Measurements from ENCODE around the gene SYT1.

SYT1 gene

GRCh38 chr12:79124385-79124784, 259.8 kb downstream of the SYT1 start:
- TF ChIP-seq CTCF (IDR thresholded peaks at IDR 0.05; ENCODE audit: borderline replicate concordance, insufficient read depth, low read depth, low read length) = no peak
- no peak overlapping the region for H3K4me3 ChIP-seq (ENCODE audit: low read depth, low read length)

GRCh38 chr12:79125358-79125757, 260.8 kb downstream of the SYT1 start:
- no peak for TF ChIP-seq CTCF (IDR thresholded peaks at IDR 0.05; ENCODE audit: borderline replicate concordance, insufficient read depth, low read depth, low read length)
- H3K4me3 ChIP-seq (ENCODE audit: low read depth, low read length) = no peak overlapping the region

GRCh38 chr12:79127271-79127751, 262.7 kb downstream of the SYT1 start:
- no peak for TF ChIP-seq CTCF (IDR thresholded peaks at IDR 0.05; ENCODE audit: borderline replicate concordance, insufficient read depth, low read depth, low read length)

GRCh38 chr12:79128956-79129355, 264.4 kb downstream of the SYT1 start:
- no peak overlapping the region for H3K4me3 ChIP-seq (ENCODE audit: low read depth, low read length)
- no peak for TF ChIP-seq CTCF (IDR thresholded peaks at IDR 0.05; ENCODE audit: borderline replicate concordance, insufficient read depth, low read depth, low read length)

More at GRCh38 chr12:79127271-79127751, 262.7 kb downstream of the SYT1 start:
- H3K4me3 ChIP-seq (ENCODE audit: low read depth, low read length) = no peak overlapping the region

- no peak for TF ChIP-seq CTCF (IDR thresholded peaks at IDR 0.05; ENCODE audit: borderline replicate concordance, insufficient read depth, low read depth, low read length)
- H3K4me3 ChIP-seq (ENCODE audit: low read depth, low read length) = no peak overlapping the region
Observed at GRCh38 chr12:79138872-79139271, 274.3 kb downstream of the SYT1 start.

GRCh38 chr12:79140711-79141110, 276.1 kb downstream of the SYT1 start:
- no peak overlapping the region for H3K4me3 ChIP-seq (ENCODE audit: low read depth, low read length)
- no peak for TF ChIP-seq CTCF (IDR thresholded peaks at IDR 0.05; ENCODE audit: borderline replicate concordance, insufficient read depth, low read depth, low read length)

GRCh38 chr12:79141776-79142175, 277.2 kb downstream of the SYT1 start:
- no peak overlapping the region for H3K4me3 ChIP-seq (ENCODE audit: low read depth, low read length)
- TF ChIP-seq CTCF (IDR thresholded peaks at IDR 0.05; ENCODE audit: borderline replicate concordance, insufficient read depth, low read depth, low read length) = no peak
